MM.1S (cell line): ENCODE results near the gene DPYSL5.

Experiments used
- DNase-seq: peaks from one replicate; pipeline ENCODE4 v3.0.0-alpha.2; 2015
- H2AFZ ChIP-seq: fragments of 300-600 bp; sonication (generic); 2 replicates; pipeline ENCODE4 v1.6.0; 2016; ENCODE audit warnings: antibody characterized with exemption, low read length
- H3F3A ChIP-seq: fragments of 300-600 bp; sonication (generic); 2 replicates; pipeline ENCODE4 v1.6.1; 2016; ENCODE audit warnings: mild to moderate bottlenecking, antibody characterized with exemption, low read length, moderate library complexity, mixed read lengths; ENCODE audit not compliant: insufficient read depth
- H3K27ac ChIP-seq: fragments of 300-600 bp; sonication (generic); 2 replicates; pipeline ENCODE4 v1.5.1; 2016; ENCODE audit warnings: mild to moderate bottlenecking, low read length
- H3K27me3 ChIP-seq: fragments of 300-600 bp; sonication (generic); replicated peaks from 2 replicates; pipeline ENCODE4 v1.6.0; 2016; ENCODE audit warnings: low read length; ENCODE audit not compliant: insufficient read depth
- H3K36me3 ChIP-seq: fragments of 300-600 bp; sonication (generic); replicated peaks from 2 replicates; pipeline ENCODE4 v1.6.1; 2016; ENCODE audit warnings: mild to moderate bottlenecking, low read length, mixed read lengths; ENCODE audit not compliant: insufficient read depth
- H3K4me1 ChIP-seq: fragments of 300-600 bp; sonication (generic); 2 replicates; pipeline ENCODE4 v1.6.1; 2016; ENCODE audit warnings: low read length, mixed read lengths
- H3K4me2 ChIP-seq: fragments of 300-600 bp; sonication (generic); 2 replicates; pipeline ENCODE4 v1.6.0; 2016; ENCODE audit warnings: low read depth, low read length
- H3K4me3 ChIP-seq: fragments of 300-600 bp; sonication (generic); 2 replicates; pipeline ENCODE4 v1.5.1; 2016; ENCODE audit warnings: low read length, mixed read lengths
- H3K79me2 ChIP-seq: fragments of 300-600 bp; sonication (generic); 2 replicates; pipeline ENCODE4 v1.6.1; 2016; ENCODE audit warnings: mixed run types, low read length, mixed read lengths
- H3K9ac ChIP-seq: fragments of 300-600 bp; sonication (generic); 2 replicates; pipeline ENCODE4 v1.6.1; 2016; ENCODE audit warnings: low read length, mixed read lengths
- H3K9me2 ChIP-seq: fragments of 300-600 bp; sonication (generic); replicated peaks from 2 replicates; pipeline ENCODE4 v1.6.1; 2016; ENCODE audit warnings: mild to moderate bottlenecking, low read length, mixed read lengths; ENCODE audit not compliant: insufficient read depth
- H3K9me3 ChIP-seq: fragments of 300-600 bp; sonication (generic); replicated peaks from 2 replicates; pipeline ENCODE4 v1.6.1; 2016; ENCODE audit warnings: mild to moderate bottlenecking, low read length, mixed read lengths; ENCODE audit not compliant: insufficient read depth
- H4K20me1 ChIP-seq: fragments of 300-600 bp; sonication (generic); 2 replicates; pipeline ENCODE4 v1.6.1; 2016; ENCODE audit warnings: mild to moderate bottlenecking, low read length, moderate library complexity, mixed read lengths; ENCODE audit not compliant: insufficient read depth
- EZH2 ChIP-seq: fragments of 300-600 bp; sonication (generic); optimal IDR thresholded peaks from 2 replicates; pipeline ENCODE3; 2017; ENCODE audit warnings: low read depth, mild to moderate bottlenecking, antibody characterized with exemption, low read length, mixed read lengths
- EZH2phosphoT487 ChIP-seq: fragments of 300-600 bp; sonication (generic); IDR thresholded peaks from 2 replicates; pipeline ENCODE4 v1.6.1; 2018; ENCODE audit warnings: antibody characterized with exemption, low read length
- TF ChIP-seq, protein P1 (sequence below): fragments of 300-600 bp; sonication (generic); IDR thresholded peaks from 2 replicates; pipeline ENCODE4 v1.5.1; 2016; ENCODE audit warnings: antibody characterized with exemption, low read length, mixed read lengths

The DPYSL5 gene

DNA sequence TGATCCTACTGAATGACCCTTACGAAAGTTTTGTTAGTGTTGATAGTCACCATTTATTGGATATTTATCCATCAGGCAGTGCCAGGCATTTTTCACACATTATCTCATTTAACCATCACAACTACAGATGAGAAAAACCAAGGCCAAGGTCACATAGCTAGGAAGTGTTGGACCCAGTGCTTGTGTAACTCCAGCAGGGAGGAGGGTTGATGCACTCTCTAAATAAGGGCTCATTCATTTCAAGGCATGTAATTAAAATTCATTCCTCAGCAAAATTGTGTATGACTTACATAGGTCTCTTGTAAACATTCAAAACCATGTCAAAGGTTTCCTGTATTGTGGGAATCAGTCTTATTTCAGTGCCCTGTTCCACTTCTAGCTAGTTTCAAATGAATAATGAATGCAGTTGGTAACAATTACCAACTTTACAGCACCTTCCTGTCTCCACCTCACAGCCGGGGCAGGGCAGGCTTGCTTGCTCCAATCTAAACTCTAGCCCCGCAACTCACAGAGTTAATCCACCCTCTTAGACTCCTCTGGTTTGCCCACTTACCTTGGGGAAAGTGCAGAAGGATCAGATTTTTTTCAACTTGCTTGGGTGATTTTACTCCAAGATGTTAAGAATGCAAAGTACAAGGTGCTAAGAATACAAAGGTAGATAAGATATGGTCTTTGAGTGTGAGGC, 116.7 kb downstream of the DPYSL5 start:
- Histone ChIP-seq H3K4me1 (no peaks in the 10 kb centered on the region), H3K27me3 (peaks cover 38% of the 10 kb centered on the region), H2AFZ (no peak overlapping the region), H3K27ac (no peak overlapping the region), H3K9me2 (no peaks in the 10 kb centered on the region), H3K79me2 (no peaks in the 10 kb centered on the region), H3F3A (no peaks in the 10 kb centered on the region), H3K9me3 (no peaks in the 10 kb centered on the region), H3K4me3 (no peak overlapping the region), H3K36me3 (no peaks in the 10 kb centered on the region), H3K4me2 (no peak overlapping the region), H4K20me1 (no peaks in the 10 kb centered on the region), H3K9ac (no peak overlapping the region)
- no peak for DNase-seq
- TF ChIP-seq EZH2phosphoT487: no peak
- TF ChIP-seq, protein P1, sequence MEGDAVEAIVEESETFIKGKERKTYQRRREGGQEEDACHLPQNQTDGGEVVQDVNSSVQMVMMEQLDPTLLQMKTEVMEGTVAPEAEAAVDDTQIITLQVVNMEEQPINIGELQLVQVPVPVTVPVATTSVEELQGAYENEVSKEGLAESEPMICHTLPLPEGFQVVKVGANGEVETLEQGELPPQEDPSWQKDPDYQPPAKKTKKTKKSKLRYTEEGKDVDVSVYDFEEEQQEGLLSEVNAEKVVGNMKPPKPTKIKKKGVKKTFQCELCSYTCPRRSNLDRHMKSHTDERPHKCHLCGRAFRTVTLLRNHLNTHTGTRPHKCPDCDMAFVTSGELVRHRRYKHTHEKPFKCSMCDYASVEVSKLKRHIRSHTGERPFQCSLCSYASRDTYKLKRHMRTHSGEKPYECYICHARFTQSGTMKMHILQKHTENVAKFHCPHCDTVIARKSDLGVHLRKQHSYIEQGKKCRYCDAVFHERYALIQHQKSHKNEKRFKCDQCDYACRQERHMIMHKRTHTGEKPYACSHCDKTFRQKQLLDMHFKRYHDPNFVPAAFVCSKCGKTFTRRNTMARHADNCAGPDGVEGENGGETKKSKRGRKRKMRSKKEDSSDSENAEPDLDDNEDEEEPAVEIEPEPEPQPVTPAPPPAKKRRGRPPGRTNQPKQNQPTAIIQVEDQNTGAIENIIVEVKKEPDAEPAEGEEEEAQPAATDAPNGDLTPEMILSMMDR: no peak
- no peak for TF ChIP-seq EZH2

DNA sequence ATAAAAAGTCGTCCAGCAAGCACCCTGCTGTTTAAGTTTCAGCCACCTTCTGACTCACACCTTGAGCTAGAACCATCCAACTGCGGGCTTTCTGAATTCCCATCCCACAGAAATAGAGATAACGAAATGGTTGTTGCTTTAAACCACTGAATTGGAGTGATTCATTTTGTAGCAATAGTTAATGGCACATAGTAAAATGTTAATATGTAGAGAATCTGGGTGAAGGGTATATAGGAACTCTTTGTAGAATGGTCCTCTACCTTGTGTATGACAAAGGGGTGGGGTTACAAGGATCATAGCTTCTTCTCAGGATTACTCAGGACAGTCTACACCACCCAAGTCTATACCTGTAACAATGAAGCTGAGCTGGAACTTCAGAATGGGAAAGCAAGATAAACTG, 120.1 kb downstream of the DPYSL5 start:
- Histone ChIP-seq H3K9me3 (no peaks in the 10 kb centered on the region), H3K9me2 (no peaks in the 10 kb centered on the region), H3K27me3 (peaks cover 20% of the 10 kb centered on the region), H3K4me2 (no peak overlapping the region), H3K9ac (no peak overlapping the region), H3K79me2 (no peaks in the 10 kb centered on the region), H3F3A (no peaks in the 10 kb centered on the region), H3K27ac (no peak overlapping the region), H3K4me3 (no peak overlapping the region), H4K20me1 (no peaks in the 10 kb centered on the region), H3K36me3 (no peaks in the 10 kb centered on the region), H3K4me1 (no peaks in the 10 kb centered on the region), H2AFZ (no peak overlapping the region)
- no peak for DNase-seq
- TF ChIP-seq EZH2phosphoT487 (no peak), EZH2 (no peak)
- TF ChIP-seq, protein P1: no peak

DNA sequence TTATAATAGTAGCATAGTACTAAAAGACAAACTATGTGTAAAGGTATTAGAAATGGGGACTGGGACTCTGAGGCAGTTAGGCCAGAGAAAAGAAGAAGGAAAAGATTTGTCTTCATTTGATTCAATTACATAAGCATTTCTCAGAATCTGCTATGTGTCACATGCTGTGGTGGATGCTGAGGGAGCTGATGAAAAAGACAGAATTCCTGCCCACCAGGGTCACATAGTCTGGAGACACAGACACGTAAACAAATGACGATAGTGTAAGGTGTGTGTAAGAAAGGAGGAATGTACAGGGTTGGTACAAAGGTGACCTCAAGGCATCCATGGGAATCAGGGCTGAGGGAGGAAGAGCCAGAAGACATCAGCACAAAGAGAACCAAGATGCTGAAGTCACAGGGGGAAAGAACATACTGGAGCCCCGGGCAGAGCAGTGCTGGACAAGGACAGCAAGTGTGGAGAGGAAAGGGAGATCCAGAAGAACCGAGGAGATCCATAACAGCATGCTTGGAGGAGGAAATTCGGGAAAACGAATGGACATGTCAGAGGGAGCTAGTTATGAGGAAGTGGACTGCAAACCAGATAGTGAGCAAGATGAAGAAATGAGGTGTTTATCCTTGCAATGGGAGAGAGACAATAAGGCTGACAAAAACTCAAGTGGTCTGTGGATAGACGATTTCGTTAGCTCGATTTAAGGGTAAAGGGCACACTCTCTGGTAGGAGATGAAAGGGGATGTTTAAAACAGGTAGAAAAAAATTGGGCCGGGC, 121.3 kb downstream of the DPYSL5 start:
- Histone ChIP-seq H3K9ac (no peak overlapping the region), H3K4me2 (no peak overlapping the region)
- DNase-seq: no peak

More for the DNA sequence above, 121.3 kb downstream of the DPYSL5 start:
- no peaks in the 10 kb centered on the region for H3K4me1 ChIP-seq
- no peaks in the 10 kb centered on the region for H3K79me2 ChIP-seq
- H3K4me3 ChIP-seq: no peak overlapping the region
- no peak overlapping the region for H2AFZ ChIP-seq
- no peaks in the 10 kb centered on the region for H4K20me1 ChIP-seq
- H3K27me3 ChIP-seq: peaks cover 20% of the 10 kb centered on the region
- H3K9me2 ChIP-seq: no peaks in the 10 kb centered on the region
- no peak overlapping the region for H3K27ac ChIP-seq
- H3K9me3 ChIP-seq: no peaks in the 10 kb centered on the region
- H3F3A ChIP-seq: no peaks in the 10 kb centered on the region
- no peaks in the 10 kb centered on the region for H3K36me3 ChIP-seq
- no peak for TF ChIP-seq EZH2
- TF ChIP-seq, protein P1: no peak
- TF ChIP-seq EZH2phosphoT487: no peak
